DND-41 (cell line): Measurements from ENCODE around the gene TEAD1.

ENCODE experiments used
- EZH2 ChIP-seq: IDR thresholded peaks from 3 replicates; pipeline ENCODE4 v1.6.1; 2012; ENCODE audit warnings: borderline replicate concordance, low read depth, mild to moderate bottlenecking, moderate library complexity, low read length, inconsistent platforms; ENCODE audit not compliant: severe bottlenecking
- TF ChIP-seq, protein P1 (sequence below): IDR thresholded peaks from 2 replicates; pipeline ENCODE4 v1.5.1; 2012; ENCODE audit warnings: borderline replicate concordance, low read length, moderate library complexity, mild to moderate bottlenecking; ENCODE audit not compliant: poor library complexity, severe bottlenecking; ENCODE audit errors: extremely low read depth

- TF ChIP-seq, protein P1, sequence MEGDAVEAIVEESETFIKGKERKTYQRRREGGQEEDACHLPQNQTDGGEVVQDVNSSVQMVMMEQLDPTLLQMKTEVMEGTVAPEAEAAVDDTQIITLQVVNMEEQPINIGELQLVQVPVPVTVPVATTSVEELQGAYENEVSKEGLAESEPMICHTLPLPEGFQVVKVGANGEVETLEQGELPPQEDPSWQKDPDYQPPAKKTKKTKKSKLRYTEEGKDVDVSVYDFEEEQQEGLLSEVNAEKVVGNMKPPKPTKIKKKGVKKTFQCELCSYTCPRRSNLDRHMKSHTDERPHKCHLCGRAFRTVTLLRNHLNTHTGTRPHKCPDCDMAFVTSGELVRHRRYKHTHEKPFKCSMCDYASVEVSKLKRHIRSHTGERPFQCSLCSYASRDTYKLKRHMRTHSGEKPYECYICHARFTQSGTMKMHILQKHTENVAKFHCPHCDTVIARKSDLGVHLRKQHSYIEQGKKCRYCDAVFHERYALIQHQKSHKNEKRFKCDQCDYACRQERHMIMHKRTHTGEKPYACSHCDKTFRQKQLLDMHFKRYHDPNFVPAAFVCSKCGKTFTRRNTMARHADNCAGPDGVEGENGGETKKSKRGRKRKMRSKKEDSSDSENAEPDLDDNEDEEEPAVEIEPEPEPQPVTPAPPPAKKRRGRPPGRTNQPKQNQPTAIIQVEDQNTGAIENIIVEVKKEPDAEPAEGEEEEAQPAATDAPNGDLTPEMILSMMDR, result no peak
- TF ChIP-seq EZH2, result no peak
Measured at GRCh38 chr11:12626616-12627015, 47.6 kb upstream of the TEAD1 start.
